Non-pigmented ciliary epithelial cell (primary cell): ENCODE results near the gene SRPX.

Source experiments
- DNase-seq: peaks from one replicate; pipeline ENCODE4 v3.0.0-alpha.2; 2010; ENCODE audit warnings: low read depth

Gene SRPX

DNA sequence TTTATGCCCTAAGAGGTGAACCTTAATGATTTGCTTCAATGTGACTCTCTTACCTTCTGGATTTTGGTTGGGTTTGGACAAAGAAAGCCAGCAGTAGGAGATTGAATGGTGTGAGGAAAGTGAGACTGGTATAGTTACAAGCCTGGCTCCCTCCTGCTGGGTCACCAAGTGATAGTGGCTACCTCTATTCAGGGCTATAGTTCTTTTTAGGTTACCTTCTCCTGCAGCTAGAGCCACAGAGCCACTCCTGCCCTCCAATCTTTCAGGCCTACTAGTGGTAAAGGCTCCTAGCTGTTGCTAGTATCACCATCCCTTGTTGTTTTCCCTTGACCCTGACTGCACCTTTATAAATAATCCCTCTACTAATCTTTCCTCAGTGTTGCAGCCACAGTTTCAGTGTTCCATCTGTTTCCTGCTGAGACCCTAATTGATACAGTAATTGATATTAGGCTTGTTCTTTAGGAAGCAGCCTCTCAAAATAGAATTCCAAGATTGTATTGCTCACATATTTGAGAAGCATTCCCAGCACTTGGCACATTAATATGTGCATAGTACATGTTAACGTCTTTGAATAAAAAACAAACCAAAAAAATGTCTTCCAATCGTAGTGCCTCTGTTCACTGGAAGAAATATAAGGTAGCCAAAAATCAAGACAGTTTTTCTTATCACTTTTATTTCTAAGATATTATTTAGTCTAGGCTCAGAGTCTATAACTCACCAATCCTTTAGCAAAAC, 82.3 kb downstream of the SRPX start:
- DNase-seq, result no peak

DNA sequence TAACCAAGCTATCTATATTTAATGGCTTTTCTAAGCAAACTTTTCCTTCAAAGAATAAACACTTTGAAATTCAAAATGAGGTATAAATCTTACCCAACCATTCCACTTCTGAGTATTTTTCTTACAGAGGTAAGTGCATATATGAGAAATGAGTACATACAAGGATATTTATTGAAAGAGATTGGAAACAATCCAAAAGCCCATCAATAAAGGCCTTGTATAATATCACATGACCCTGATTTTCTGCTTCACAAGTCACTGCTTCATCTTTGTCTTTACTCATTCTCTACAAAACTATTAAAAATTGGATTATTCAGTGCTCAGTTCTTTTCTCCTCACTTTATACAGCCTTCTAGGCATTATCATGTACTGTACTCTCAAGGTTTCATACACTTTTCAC, 91.3 kb downstream of the SRPX start:
- no peak for DNase-seq

DNA sequence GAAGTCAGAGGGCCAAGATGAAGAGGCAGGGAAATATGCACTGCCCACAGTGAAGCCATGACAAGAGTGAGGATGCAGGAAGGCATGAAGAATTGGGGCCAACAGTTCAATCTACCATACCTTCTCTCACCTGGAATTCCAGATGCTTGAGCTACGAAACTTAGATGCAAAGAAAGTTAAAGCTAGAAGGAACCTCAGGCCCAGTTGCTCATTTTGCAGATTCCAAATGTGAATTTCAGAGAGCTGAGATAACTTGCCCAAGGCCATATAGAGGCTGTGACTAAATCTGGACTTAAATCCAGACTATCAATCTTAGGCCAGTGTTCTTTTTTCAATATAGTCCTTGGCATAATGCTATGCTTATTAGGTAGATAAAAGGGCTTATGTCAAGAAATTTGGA, 92.7 kb downstream of the SRPX start:
- DNase-seq, result no peak

DNA sequence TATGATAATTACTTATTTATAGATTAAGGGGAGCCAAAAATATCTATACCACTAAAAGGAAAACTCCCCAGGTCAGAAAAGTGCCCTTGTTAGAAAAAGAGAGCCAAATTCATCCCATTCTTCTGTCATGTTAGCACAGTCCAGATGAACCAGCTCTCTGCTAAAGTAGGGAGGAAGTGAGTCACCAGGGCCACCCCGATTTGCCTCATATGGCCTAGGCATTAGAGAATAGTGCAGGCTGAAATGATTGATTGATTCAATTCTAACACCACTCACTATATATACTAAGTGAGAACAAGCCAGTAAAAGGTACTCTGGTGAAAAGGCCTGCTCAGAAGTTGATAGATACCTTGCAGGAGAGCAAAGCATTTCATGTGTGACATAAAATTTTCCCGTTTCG, 94.5 kb downstream of the SRPX start:
- DNase-seq, result no peak

DNA sequence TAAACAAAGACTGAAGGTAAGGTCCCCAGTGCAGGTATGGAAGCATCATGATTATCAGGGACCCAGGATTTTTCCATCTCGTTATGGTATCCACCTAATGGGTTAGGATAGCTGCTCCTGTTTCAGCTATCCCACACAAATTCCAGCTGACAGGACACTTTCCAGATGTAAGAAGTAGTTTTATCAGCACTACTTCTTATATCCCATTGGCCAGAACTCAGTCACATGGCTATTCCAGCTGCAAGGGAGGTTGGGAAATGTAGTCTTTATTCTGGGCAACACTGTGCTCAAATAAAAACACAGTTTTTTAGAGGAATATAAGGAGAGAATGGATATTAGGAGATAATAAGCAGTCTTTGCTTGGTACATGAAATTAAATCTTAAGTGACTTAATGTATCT, 96.7 kb downstream of the SRPX start:
- no peak for DNase-seq

DNA sequence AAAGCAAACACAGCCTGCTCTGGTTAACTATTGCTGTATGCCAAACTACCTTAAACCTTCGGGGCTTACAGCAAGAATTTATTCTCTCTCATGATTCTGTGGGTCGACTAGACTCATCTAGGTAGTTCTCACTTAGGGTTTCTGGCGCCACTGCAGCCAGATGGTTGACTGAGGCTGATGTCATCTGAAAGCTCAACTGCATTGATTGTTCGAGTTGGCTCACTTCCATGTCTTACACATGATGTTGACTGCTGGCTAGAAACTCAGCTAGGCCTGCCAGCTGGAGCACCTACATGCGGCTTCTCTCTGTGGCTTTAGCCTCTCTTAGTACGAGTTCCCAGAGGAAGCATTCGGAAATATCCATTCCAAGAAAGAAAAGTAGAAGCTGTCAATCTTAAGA, 103.2 kb downstream of the SRPX start:
- no peak for DNase-seq

DNA sequence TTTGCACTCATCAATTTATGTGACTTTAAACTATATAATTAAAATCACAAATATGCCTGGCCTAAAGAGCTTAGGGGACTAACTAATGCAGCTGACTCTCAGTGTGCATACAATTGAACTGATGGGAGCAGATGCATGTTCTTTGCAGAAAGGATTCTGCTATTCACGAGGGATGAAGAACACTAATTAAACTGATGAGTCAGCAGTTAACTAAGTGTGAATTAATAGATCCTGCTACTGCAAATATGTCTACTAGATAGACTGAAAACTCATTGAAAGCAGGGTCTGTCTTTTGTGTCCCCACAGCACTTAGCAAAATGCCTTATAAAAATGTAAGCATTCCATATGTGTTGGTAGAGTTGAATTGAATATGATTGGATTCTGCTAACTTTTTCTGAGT, 104.0 kb downstream of the SRPX start:
- no peak for DNase-seq

DNA sequence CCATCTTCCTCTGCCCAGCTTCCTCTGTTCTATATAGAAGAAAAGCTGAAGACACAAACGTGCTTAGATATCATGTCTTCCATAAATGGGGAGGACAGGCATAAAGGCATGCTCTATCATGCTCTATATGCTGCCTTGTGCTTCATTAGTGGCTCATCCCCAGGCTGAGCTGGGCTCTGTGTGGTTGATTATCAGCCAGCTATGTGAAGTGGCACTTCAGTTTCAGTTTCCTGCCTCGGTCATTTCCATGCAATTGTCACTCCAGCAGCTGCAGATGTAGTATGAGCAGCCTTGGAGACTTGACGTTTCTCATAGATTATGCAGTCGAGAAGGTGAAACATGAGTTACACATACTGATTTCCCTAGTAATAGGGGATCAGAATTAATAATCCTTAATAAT, 108.1 kb downstream of the SRPX start:
- DNase-seq, result no peak

DNA sequence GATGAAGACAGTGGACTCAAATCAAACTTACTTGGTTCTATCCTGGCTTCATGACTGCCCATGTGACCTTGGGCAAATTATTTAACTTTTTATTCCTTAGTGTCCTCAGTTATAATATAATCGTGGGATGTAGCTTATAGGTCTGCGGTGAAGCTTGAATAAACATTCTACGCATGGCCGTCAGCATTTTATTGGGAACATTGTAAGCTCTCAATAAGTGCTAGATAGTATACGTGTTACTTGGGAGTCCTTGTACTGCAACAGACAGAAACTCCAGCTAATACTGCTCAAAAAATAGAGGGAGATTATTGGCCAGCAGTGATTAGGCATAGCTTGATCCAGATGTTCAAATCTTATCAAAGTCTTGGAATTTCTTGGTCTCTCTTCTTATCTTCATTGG, 109.5 kb downstream of the SRPX start:
- DNase-seq, result no peak

DNA sequence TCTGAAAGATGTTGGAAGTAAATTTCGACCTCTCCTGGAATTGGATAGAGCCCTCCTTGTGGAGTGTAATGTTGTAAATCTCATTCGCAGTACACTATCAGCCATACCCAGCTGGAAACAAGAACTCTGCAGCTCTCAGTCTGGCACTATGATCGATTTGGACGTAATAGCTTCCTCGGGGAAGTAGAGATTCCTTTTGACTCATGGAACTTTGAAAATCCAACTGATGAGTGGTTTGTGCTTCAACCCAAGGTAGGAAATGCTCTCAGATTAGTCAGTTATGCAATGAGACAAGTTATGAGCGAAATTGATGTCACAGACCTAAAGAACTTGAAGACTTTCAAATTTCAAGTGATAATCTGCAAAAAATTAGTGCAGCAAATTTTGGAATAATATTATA, 110.4 kb downstream of the SRPX start:
- no peak for DNase-seq

DNA sequence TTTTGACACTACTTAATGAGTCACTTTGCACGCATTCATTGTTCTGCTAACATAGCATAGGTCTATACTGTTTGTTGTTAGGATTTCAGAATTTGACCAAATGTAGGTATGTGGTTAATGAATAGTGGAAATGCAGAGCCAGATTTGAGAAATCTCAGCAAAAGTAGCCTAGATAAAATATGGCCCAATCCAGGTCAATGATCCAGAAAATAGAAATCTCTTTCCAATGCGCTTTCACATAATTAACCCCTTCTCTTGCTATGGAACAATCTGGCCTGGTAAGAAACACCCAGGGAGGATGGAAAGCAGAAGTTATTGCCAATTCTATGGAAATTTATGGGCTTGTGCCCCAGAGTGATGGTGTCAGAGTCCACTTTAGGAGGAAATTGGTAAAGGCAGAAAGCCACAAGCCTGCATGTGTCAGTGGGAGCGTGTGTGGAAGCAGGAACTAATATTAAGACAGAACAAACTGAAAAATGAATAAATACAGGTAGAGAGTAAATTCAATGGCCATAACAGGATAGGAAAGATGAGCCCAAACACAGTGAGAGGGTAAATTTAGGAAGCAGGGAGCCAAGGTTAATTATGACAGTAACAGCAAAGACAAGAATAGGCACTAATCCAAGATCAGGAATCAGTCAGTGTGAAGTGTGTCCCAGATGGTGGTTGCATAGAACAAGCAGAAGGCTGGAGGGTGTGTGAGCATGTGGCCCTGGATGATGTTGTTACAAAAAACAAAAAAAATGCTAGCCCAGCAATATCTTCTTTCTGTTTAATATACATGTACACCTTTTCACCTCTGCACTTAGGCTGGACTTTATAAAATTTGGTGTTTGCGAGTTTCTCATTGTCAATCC, 111.4 kb downstream of the SRPX start:
- DNase-seq, result no peak

DNA sequence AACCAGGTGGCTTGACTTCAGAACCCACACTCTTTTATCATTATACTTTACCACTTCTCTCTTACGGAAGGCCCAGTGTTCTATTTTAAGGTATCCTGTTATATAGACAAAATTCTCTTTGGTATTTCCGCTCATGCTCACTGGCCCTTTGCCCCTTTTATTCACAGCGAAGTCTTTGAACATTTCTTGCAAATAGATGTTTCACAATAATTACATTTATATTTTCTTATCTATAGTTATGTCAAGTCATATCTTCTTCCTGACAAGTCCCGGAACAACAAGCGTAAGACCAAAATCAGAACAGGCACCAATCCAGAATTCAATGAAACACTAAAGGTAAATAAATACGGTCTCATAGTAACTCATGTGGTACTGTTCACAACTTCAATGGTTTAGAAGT, 112.3 kb downstream of the SRPX start:
- no peak for DNase-seq

DNA sequence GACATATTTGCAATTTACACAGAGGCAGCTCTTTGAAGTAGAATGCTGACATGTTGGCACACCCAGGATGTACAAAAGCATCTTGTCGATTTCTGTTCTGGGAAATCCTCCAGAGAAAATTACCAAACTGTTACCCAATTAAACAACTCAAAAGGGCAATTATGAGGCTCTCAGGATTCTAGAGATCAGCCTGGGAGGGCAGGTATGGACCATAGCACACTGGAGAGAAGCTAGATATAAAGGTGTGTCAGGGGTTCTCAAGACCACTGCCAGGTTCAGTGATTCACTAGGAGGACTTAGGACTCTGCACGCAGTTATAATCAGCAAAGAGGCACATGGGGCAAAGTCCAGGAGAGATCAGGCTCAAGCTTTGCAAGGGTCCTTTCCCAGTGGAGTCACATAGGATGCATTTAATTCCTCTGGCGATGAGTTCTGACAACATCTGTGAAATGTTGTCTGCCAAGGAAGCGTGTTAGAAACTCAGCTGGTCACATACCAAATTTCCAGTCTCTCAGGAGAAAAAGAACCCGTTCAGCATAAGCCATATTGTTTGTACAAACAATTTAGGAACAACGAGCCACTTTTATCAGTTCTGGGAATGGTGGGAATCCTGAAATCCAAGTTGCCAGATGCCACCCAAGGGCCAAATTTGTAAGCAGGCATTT, 113.5 kb downstream of the SRPX start:
- no peak for DNase-seq

DNA sequence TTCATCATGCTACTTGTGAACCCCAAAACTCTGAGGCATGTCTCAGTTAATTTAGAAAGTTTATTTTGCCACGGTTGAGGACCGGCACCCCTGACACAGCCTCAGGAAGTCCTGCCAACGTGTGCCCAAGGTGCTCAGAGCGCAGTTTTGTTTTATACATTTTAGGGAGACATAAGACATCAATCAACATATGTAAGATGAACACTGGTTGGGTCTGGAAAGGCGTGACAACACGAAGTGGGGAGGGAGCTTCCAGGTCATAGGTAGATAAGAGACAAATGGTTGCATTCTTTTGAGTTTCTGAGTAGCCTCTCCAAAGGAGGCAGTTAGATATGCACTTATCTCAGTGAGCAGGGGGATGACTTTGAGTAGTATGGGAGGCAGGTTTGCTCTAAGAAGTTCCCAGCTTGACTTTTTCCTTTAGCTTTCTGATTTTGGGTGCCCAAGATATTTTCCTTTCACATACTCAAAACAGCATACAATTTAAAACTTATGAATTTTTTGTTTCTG, 115.4 kb downstream of the SRPX start:
- no peak for DNase-seq

DNA sequence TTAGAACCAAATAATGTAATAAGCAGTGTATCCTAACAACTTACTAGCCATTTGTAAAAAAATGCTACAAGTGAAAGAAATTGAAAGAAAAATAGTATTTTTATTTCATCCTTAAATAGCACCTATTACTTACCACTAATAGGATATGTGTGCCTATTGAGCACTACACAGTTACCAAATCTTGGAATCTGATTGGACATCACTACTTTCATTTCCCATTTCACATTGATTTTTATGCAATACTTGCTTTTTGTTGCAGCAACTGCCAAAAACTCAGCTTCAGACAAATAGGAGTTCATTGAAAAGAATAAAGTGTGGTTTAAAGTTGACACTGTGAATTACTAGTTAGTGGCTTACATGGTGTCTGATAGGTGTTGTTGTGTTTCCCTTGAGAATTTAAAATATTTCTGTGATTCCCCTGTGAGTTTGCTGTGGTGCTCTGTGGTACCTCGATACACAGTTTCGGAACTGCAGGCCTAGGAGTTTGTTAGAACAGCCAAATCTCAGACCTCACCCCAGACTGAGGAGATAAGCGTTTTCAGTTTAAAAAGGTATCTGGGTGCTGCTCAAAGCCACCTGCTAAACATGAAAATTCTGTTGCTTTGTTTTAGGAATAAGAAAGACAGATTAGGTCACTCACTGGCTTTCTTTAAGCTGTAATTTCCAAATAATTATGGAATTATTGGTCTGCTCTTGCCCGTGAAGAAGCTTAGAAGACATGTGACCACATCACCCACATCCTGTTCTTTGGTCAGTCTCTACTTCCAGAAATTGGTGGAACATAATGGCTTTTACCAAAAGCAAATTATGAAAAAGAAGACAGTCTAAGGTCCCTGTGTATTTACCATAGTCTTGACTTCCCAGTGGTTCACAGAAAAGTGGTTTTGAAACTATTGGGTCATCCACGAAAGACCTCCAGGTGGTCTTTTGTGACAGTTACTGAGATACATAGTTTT, 116.5 kb downstream of the SRPX start:
- DNase-seq, result no peak

DNA sequence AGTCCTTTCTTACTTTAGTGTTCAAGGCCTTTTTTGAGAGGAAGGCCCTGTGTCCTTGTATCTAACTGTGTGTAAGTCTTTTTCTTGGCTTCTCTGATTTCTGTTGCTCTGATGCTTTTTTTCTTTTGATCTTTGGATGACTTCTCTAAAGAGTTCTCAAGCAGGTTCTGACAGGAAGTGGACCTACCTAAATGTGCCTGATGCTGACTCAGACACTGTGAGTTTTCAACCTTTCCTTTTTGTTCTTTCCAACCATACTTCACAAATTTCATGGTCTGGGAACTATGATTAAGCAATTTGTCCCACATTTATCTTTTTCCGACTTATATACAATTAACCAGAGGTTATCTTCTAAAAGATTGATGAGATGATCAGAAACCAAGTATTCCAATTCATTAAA, 117.8 kb downstream of the SRPX start:
- DNase-seq, result no peak

DNA sequence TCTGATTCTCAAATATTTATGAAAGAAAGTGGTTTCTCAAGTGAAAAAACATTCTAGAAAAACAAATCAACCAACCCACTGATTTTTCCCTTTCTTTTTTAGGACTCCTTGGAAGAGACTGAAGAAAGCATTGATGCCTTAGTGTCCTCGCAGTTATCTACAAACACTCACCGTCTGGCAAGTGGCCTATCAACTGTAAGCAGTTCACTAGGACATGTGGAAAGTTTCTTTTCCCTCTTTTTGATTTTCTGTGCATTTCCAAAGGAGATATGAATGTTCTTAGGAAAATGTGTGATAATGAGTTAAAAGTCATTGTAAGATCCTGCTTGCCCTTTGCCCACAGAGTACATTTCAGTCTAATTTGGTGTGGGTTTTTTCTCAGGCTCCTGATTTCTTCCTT, 118.4 kb downstream of the SRPX start:
- no peak for DNase-seq

DNA sequence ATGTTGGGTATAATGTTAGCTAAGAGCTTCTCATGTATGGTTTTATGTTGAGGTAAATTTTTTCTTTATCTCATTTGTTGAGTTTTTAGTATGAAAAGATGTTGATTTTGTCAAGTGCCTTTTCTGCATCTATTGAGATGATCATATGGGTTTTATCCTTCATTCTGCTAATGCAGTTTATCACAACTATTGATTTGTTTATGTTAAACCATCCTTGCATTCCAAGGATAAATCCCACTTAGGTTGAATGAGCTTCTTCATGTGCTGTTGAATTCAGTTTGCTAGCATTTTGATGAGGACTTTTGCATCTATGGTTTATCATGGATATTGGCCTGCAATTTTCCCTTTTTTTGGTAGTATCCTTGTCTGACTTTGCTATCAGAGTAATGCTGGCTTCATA, 121.0 kb downstream of the SRPX start:
- no peak for DNase-seq
